Ishikawa (cell line): Measurements from ENCODE around the gene GRHL3.
A peak's percentile ranks its signal among the peaks of the same experiment; 100 is the strongest.

Experiments used
- CEBPB ChIP-seq: IDR thresholded peaks from 2 replicates; pipeline ENCODE4 v1.6.1; 2012
- CREB1 ChIP-seq: IDR thresholded peaks from 2 replicates; pipeline ENCODE4 v1.6.1; 2012; ENCODE audit warnings: low read depth
- EGR1 ChIP-seq: IDR thresholded peaks from 2 replicates; pipeline ENCODE4 v1.6.1; 2012
- EP300 ChIP-seq: IDR thresholded peaks from 2 replicates; pipeline ENCODE4 v1.6.1; 2012; ENCODE audit warnings: borderline replicate concordance
- FOXM1 ChIP-seq: IDR thresholded peaks from 2 replicates; pipeline ENCODE4 v1.6.1; 2012; ENCODE audit warnings: low read depth, borderline replicate concordance
- NFIC ChIP-seq: IDR thresholded peaks from 2 replicates; pipeline ENCODE4 v1.6.1; 2012
- RAD21 ChIP-seq: IDR thresholded peaks from 2 replicates; pipeline ENCODE4 v1.6.1; 2012; ENCODE audit warnings: low read depth
- TAF1 ChIP-seq: IDR thresholded peaks from 2 replicates; pipeline ENCODE4 v1.6.1; 2012; ENCODE audit warnings: low read depth, mild to moderate bottlenecking
- TCF12 ChIP-seq: IDR thresholded peaks from 2 replicates; pipeline ENCODE4 v1.6.1; 2012; ENCODE audit warnings: low read depth
- TEAD4 ChIP-seq: IDR thresholded peaks from 2 replicates; pipeline ENCODE4 v1.6.1; 2012
- YY1 ChIP-seq: IDR thresholded peaks from 2 replicates; pipeline ENCODE4 v1.6.1; 2012; ENCODE audit warnings: low read depth
- ZBTB7A ChIP-seq: IDR thresholded peaks from 2 replicates; pipeline ENCODE4 v1.6.1; 2012; ENCODE audit warnings: low read depth
- TF ChIP-seq, protein P1 (sequence below): IDR thresholded peaks from 2 replicates; pipeline ENCODE4 v1.6.1; 2012
- TF ChIP-seq, protein P2 (sequence below): IDR thresholded peaks from 2 replicates; pipeline ENCODE4 v1.6.1; 2012; ENCODE audit warnings: low read depth, mild to moderate bottlenecking
- TF ChIP-seq, protein P3 (sequence below): IDR thresholded peaks from 2 replicates; pipeline ENCODE4 v1.6.1; 2012

Gene GRHL3

DNA sequence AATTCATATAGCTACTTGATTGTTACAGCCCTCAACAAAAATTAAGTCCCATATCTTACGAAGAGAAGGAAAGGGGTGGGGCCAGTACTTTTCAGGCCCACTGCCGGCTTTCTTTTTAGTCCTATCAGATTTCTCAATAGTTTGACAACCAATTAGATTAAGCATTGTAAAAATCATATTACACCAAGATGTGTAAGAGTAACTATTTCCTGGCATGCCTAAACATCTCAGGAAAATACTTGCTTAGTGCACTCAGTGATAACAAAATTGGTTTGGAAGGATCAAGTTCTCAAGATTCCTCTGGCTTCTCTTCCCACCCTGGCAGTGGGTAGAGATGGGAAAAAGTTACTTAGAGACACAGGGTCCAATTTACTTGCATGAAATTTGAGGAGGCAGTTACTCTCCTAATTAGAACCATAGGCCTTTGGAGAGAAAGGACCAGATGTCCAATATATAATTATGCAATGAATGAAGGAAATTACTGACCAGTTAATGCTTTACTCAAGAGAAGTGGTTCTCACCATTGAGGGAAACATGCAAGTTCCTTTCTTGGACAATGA lies 64.3 kb downstream of the GRHL3 start:
- TF ChIP-seq, protein P1, sequence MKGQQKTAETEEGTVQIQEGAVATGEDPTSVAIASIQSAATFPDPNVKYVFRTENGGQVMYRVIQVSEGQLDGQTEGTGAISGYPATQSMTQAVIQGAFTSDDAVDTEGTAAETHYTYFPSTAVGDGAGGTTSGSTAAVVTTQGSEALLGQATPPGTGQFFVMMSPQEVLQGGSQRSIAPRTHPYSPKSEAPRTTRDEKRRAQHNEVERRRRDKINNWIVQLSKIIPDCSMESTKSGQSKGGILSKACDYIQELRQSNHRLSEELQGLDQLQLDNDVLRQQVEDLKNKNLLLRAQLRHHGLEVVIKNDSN, result no peak
- no peak for TF ChIP-seq TCF12
- TF ChIP-seq EGR1, result no peak
- no peak for TF ChIP-seq FOXM1

DNA sequence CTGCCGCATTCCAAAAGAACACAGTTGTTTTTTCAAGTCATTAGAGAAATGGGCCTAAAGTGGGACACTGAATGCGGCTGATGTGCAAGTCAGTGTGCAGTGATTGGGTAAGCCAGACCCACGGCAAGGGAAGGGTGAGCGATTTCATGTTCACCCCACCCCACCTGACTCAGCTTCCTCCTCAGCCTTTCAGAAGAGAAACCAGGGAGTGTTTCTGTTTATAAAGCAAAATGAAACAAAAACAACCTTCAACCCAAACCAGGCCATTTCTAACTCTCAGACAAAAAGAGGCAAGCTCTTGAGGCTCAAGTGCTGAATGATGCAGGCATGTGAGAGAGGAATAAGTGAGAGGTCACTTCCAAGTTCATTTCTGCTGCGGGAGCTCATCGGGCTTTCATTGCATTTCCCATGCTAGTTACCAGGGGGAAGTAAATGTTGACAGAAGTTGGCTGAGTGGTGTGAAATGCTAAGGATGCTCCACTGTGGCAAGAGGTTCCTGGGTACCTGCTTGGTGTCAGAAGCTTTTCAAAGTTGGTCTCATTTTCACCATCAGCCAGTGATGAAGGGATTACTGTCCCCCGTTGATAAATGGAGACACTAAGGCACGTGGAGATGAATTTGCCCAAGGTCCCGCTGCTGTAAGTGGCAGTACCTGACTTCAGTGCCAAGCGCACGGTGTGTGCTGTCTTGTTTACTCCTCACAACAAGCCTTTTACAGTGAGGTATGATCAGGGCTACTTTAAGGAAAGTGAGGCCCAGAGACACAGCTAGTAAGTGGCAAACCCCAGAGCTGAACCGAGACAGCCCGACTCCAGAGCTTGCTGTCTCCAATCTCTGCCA lies 65.3 kb downstream of the GRHL3 start:
- TF ChIP-seq, protein P1, result no peak
- TF ChIP-seq FOXM1 (no peak), YY1 (no peak), TEAD4 (no peak), TAF1 (no peak), CREB1 (no peak), EP300 (no peak), NFIC (no peak), EGR1 (no peak), CEBPB (no peak), TCF12 (no peak), RAD21 (no peak), ZBTB7A (no peak)
- TF ChIP-seq, protein P2, sequence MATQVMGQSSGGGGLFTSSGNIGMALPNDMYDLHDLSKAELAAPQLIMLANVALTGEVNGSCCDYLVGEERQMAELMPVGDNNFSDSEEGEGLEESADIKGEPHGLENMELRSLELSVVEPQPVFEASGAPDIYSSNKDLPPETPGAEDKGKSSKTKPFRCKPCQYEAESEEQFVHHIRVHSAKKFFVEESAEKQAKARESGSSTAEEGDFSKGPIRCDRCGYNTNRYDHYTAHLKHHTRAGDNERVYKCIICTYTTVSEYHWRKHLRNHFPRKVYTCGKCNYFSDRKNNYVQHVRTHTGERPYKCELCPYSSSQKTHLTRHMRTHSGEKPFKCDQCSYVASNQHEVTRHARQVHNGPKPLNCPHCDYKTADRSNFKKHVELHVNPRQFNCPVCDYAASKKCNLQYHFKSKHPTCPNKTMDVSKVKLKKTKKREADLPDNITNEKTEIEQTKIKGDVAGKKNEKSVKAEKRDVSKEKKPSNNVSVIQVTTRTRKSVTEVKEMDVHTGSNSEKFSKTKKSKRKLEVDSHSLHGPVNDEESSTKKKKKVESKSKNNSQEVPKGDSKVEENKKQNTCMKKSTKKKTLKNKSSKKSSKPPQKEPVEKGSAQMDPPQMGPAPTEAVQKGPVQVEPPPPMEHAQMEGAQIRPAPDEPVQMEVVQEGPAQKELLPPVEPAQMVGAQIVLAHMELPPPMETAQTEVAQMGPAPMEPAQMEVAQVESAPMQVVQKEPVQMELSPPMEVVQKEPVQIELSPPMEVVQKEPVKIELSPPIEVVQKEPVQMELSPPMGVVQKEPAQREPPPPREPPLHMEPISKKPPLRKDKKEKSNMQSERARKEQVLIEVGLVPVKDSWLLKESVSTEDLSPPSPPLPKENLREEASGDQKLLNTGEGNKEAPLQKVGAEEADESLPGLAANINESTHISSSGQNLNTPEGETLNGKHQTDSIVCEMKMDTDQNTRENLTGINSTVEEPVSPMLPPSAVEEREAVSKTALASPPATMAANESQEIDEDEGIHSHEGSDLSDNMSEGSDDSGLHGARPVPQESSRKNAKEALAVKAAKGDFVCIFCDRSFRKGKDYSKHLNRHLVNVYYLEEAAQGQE, result no peak
- TF ChIP-seq, protein P3, sequence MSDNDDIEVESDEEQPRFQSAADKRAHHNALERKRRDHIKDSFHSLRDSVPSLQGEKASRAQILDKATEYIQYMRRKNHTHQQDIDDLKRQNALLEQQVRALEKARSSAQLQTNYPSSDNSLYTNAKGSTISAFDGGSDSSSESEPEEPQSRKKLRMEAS, result no peak

DNA sequence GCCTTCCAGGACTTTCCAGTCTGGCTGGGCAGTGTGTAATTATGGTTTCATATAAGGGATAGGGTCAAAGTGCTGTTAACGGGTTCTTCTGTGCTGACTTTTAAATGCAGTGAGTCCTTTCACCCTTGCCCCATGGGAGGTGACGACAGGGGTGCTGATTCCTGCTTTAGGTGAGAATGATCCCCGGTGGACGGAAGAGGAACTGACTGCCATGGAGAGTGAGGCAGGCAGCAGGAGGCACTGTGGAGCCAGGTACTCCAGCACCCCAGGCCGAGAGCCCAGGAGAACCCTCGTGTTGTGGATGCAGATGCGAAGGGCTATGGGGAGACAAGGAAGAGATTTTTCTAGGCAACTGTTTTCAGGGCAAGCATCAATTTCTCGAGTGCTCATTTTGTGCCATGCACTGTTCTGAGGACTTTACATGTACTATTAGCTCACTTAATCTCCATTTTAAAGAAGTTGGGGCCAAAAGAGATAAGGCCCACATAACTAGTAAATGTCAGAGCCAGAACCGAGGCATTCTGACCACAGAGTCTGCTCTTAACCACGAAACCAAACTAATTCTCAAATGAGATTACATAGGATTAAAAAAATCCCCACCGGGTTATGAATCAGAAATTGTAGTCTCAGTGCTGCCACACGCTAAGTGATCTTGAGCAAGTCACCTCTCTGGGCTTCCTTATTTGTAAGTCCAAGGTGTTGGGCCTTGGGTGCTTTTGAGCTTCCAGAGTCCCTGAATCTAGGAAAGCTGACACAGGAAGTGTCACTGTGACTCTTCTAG lies 66.2 kb downstream of the GRHL3 start:
- TF ChIP-seq ZBTB7A, result no peak
- peak; percentile 37; the same call in 1 of the 2 replicates for TF ChIP-seq RAD21

DNA sequence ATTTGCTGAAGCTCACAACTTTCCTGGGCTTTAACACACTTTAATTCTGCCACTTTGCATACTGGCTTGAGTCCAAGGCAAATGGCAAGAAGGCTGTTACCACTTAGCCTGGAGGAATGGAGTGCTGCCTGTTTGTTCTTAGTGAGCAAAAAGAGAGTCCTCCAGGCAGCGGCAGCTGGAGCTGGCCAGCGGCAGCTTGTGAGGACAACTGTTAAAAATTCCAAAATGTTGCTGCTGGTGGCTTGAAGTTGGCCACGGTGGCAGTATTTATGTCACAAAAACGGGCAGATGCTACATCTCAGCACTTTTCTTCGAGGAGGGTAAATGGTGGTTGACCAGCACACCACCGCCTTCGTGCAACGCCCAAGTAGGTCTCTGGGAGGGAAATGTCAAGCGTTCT lies 67.1 kb downstream of the GRHL3 start:
- TF ChIP-seq, protein P3, result no peak
- TF ChIP-seq ZBTB7A (no peak), FOXM1 (no peak), EGR1 (no peak), TCF12 (no peak), TAF1 (no peak), TEAD4 (no peak), RAD21 (no peak), CREB1 (no peak), EP300 (no peak), NFIC (no peak), CEBPB (no peak), YY1 (no peak)
- TF ChIP-seq, protein P2, result no peak
- TF ChIP-seq, protein P1, result no peak

DNA sequence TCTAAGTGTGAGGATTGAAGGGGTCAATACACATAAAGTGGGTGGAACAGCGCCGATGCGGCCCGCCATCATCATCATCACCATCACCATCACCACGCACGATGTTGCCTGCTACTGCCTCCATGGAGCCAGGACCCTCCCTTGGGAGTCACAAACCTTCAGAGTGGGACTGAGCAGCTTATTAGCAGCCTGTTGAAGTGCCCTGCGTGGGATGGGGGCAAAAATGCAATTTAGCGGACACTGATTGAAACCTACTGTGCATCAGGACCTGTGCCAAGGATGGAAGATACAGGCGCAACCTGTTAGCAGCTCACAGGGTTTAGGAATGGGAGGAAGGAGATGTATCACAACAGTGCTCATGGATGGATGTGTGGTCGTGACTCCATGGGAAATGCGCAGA lies 67.8 kb downstream of the GRHL3 start:
- TF ChIP-seq TEAD4 (no peak), NFIC (no peak), TCF12 (no peak)
- TF ChIP-seq, protein P1, result no peak
